Liver (tissue), 9 donors: ENCODE results near the gene RHOV. TPM values are rescaled to one million over a fixed set of nuclear protein-coding genes. Genes with fewer than 3 reads are reported as not detected.

Experiments used
- DNase-seq: peaks from one replicate; pipeline ENCODE4 v3.0.0-alpha.2; 2017; ENCODE audit warnings: low spot score
- H3K27ac ChIP-seq, 2 donors: one replicate each; pipeline ENCODE4 v1.7.0; 2013; ENCODE audit warnings: inconsistent platforms in 2 of 2, low read length in 2 of 2, control low read depth in 1 of 2, low read depth in 1 of 2, mild to moderate bottlenecking in 1 of 2
- H3K27me3 ChIP-seq, 4 donors: one replicate each; pipeline versions ENCODE4 v1.6.1 to v1.7.0; 2013; ENCODE audit warnings: low read length in 3 of 4, inconsistent platforms in 1 of 4, mild to moderate bottlenecking in 1 of 4, moderate library complexity in 1 of 4; ENCODE audit not compliant: control insufficient read depth in 4 of 4, insufficient read depth in 4 of 4
- H3K36me3 ChIP-seq, 4 donors: one replicate each; pipeline versions ENCODE4 v1.6.1 to v1.7.0; 2013; ENCODE audit warnings: low read length in 3 of 4, mild to moderate bottlenecking in 3 of 4, low read depth in 1 of 4, moderate library complexity in 1 of 4; ENCODE audit not compliant: control insufficient read depth in 4 of 4, insufficient read depth in 3 of 4
- H3K4me1 ChIP-seq, 4 donors: one replicate each; pipeline versions ENCODE4 v1.6.1 to v1.7.0; 2013; ENCODE audit warnings: low read length in 3 of 4, mild to moderate bottlenecking in 3 of 4, moderate library complexity in 1 of 4; ENCODE audit not compliant: control insufficient read depth in 4 of 4, insufficient read depth in 4 of 4
- H3K4me3 ChIP-seq, 3 donors: one replicate each; pipeline versions ENCODE4 v1.6.1 to v1.7.0; 2013; ENCODE audit warnings: low read length in 3 of 3, control low read depth in 1 of 3, low read depth in 1 of 3, mild to moderate bottlenecking in 1 of 3
- H3K9ac ChIP-seq, 2 donors: one replicate each; pipeline ENCODE4 v1.7.0; 2013; ENCODE audit warnings: low read length in 2 of 2, mild to moderate bottlenecking in 2 of 2, moderate library complexity in 2 of 2, control low read depth in 1 of 2, low read depth in 1 of 2
- H3K9me3 ChIP-seq, 4 donors: one replicate each; pipeline versions ENCODE4 v1.6.1 to v1.7.0; 2013; ENCODE audit warnings: low read length in 3 of 4; ENCODE audit not compliant: control insufficient read depth in 4 of 4
- ATF3 ChIP-seq: IDR thresholded peaks from 2 replicates; pipeline ENCODE4 v1.6.1; 2016; ENCODE audit warnings: antibody characterized with exemption
- EGR1 ChIP-seq, 2 donors: IDR thresholded peaks; 2 replicates each; pipeline ENCODE4 v1.6.1; 2016 to 2018; ENCODE audit warnings: antibody characterized with exemption in 2 of 2, low read depth in 2 of 2
- GABPA ChIP-seq, 2 donors: IDR thresholded peaks in 1 of 2; conservative IDR thresholded peaks in 1 of 2; 2 replicates each; pipeline ENCODE4 v1.6.1; 2016; ENCODE audit warnings: antibody characterized with exemption in 2 of 2, mild to moderate bottlenecking in 1 of 2, moderate library complexity in 1 of 2
- HNF4A ChIP-seq, 2 donors: conservative IDR thresholded peaks; 2 replicates each; pipeline ENCODE4 v1.6.1; 2016; ENCODE audit warnings: antibody characterized with exemption in 2 of 2, mild to moderate bottlenecking in 2 of 2
- HNF4G ChIP-seq: IDR thresholded peaks from 2 replicates; pipeline ENCODE4 v1.6.1; 2016; ENCODE audit warnings: antibody characterized with exemption
- JUND ChIP-seq, 2 donors: IDR thresholded peaks; 2 replicates each; pipeline ENCODE4 v1.6.1; 2016; ENCODE audit warnings: antibody characterized with exemption in 2 of 2
- NR2F2 ChIP-seq: IDR thresholded peaks from 2 replicates; pipeline ENCODE4 v1.6.1; 2016; ENCODE audit warnings: antibody characterized with exemption
- RAD21 ChIP-seq, 2 donors: IDR thresholded peaks; 2 replicates each; pipeline ENCODE4 v1.6.1; 2016; ENCODE audit warnings: antibody characterized with exemption in 2 of 2, mild to moderate bottlenecking in 2 of 2
- REST ChIP-seq: IDR thresholded peaks from 2 replicates; pipeline ENCODE4 v1.6.1; 2016; ENCODE audit warnings: antibody characterized with exemption, mild to moderate bottlenecking
- RXRA ChIP-seq, 2 donors: IDR thresholded peaks; 2 replicates each; pipeline ENCODE4 v1.6.1; 2017 to 2018; ENCODE audit warnings: antibody characterized with exemption in 2 of 2, mild to moderate bottlenecking in 1 of 2
- SP1 ChIP-seq: IDR thresholded peaks from 2 replicates; pipeline ENCODE4 v1.6.1; 2018; ENCODE audit warnings: antibody characterized with exemption, mild to moderate bottlenecking
- TAF1 ChIP-seq: conservative IDR thresholded peaks from 2 replicates; pipeline ENCODE4 v1.6.1; 2016; ENCODE audit warnings: antibody characterized with exemption, mild to moderate bottlenecking
- YY1 ChIP-seq: IDR thresholded peaks from 2 replicates; pipeline ENCODE4 v1.6.1; 2016; ENCODE audit warnings: antibody characterized with exemption, mild to moderate bottlenecking
- WGBS: extraction: QIAGEN DNeasy Blood & Tissue Kit; methylation state at CpG from one replicate; pipeline ENCODE4 v1.1.7; 2013; 5-methylcytosine and 5-hydroxymethylcytosine counted together
- polyA plus RNA-seq, 2 donors: library from polyadenylated mRNA; stranded (reverse) in 1 of 2; unstranded in 1 of 2; fragments of 200-250 nt in 1 of 2; fragments of >200 nt in 1 of 2; fragmentation: Nextera tagmentation in 1 of 2; extraction: Ambion mirVana in 1 of 2; gene quantifications; one replicate each; pipeline versions ENCODE4 v1.2.1 to v1.2.3, GENCODE V29; 2013 to 2015
- total RNA-seq, 2 donors: library from RNA; depleted of rRNA; stranded (reverse); fragments of >200 nt; gene quantifications; one replicate each; pipeline ENCODE4 v1.2.3, GENCODE V29; 2014
- TF ChIP-seq, protein P1 (sequence below): fragments of 150-350 bp; IDR thresholded peaks from 2 replicates; pipeline ENCODE4 v1.5.1; 2017; ENCODE audit warnings: improper control_type of control experiment, low read depth, low read length; ENCODE audit not compliant: missing input control
- TF ChIP-seq, protein P2 (sequence below): IDR thresholded peaks from 2 replicates; pipeline ENCODE4 v1.6.1; 2016; ENCODE audit warnings: antibody characterized with exemption
- donor health status: healthy.
- donor health status: healthy.
- donor health status: healthy.
- donor health status: healthy.
- donor health status: healthy.

Gene RHOV
- total and polyA plus RNA-seq, 4 donors, result 0.05 TPM; not detected in 3

DNA sequence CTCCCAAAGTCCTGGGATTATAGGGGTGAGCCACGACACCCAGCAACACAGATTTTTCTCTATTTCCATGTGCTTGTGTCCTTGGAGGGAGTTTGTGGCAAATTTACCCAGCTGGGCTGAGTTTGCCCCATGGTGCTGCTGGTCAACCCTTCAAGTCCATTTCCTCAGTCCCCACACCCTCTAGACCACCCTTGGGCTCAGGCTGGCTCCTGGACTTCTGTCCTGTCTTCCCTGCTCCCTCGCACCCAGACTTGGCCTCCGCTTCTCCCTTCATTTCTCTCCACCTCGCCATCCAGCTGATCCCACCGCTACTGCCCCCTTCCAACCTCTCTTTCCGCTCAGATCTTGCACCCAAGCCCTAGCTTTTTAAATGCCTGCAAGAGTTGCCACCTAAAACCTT lies 7.3 kb upstream of the RHOV start:
- Histone ChIP-seq H3K4me1 (no peaks in the 10 kb centered on the region), H3K27ac (no peak overlapping the region), H3K4me3 (no peak overlapping the region), H3K27me3 (no peaks in the 10 kb centered on the region), H3K36me3 (no peaks in the 10 kb centered on the region), H3K9ac (no peak overlapping the region), H3K9me3 (no peaks in the 10 kb centered on the region)
- WGBS, result 96% methylated on average over 6 of the region's 6 CpGs
- no peak for TF ChIP-seq GABPA (IDR thresholded peaks at IDR 0.05 in 1 of 2, conservative IDR thresholded peaks at IDR 0.05 in 1 of 2)
- no peak for TF ChIP-seq JUND (IDR thresholded peaks at IDR 0.05)
- TF ChIP-seq HNF4G, result no peak
- no peak for TF ChIP-seq NR2F2
- no peak for TF ChIP-seq TAF1
- no peak for TF ChIP-seq SP1
- no peak for TF ChIP-seq YY1
- TF ChIP-seq HNF4A (conservative IDR thresholded peaks at IDR 0.05), result no peak
- TF ChIP-seq, protein P1, sequence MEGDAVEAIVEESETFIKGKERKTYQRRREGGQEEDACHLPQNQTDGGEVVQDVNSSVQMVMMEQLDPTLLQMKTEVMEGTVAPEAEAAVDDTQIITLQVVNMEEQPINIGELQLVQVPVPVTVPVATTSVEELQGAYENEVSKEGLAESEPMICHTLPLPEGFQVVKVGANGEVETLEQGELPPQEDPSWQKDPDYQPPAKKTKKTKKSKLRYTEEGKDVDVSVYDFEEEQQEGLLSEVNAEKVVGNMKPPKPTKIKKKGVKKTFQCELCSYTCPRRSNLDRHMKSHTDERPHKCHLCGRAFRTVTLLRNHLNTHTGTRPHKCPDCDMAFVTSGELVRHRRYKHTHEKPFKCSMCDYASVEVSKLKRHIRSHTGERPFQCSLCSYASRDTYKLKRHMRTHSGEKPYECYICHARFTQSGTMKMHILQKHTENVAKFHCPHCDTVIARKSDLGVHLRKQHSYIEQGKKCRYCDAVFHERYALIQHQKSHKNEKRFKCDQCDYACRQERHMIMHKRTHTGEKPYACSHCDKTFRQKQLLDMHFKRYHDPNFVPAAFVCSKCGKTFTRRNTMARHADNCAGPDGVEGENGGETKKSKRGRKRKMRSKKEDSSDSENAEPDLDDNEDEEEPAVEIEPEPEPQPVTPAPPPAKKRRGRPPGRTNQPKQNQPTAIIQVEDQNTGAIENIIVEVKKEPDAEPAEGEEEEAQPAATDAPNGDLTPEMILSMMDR, result no peak
- no peak for DNase-seq

DNA sequence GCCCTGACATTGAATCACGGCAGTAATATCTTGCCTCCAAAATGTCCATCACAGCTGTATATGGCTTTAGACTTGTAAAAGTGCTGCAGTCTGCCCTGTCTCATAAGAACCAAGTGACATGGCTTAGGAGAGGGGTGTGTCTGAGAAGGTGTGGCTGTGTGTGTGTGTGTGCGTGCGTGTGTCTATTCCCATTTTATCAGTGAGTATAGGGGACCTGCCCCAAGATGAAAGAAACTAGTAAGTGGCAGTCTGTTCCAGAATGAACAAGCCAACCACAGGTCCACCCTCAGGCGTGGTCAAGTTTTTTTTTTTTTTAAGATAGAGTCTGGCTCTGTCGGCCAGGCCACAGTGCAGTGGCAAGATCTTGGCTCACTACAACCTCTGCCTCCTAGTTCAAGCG lies 5.6 kb upstream of the RHOV start:
- Histone ChIP-seq H3K36me3 (no peaks in the 10 kb centered on the region), H3K27ac (no peak overlapping the region), H3K4me3 (no peak overlapping the region), H3K4me1 (no peaks in the 10 kb centered on the region), H3K9me3 (no peaks in the 10 kb centered on the region), H3K9ac (no peak overlapping the region), H3K27me3 (no peaks in the 10 kb centered on the region)
- WGBS, result 87% methylated on average over 6 of the region's 6 CpGs
- no peak for DNase-seq
- TF ChIP-seq GABPA (IDR thresholded peaks at IDR 0.05 in 1 of 2, conservative IDR thresholded peaks at IDR 0.05 in 1 of 2) (no peak), RXRA (IDR thresholded peaks at IDR 0.05) (no peak), REST (no peak), HNF4A (conservative IDR thresholded peaks at IDR 0.05) (no peak), ATF3 (no peak), EGR1 (IDR thresholded peaks at IDR 0.05; ENCODE audit: low read depth in 2 of 2) (no peak), RAD21 (IDR thresholded peaks at IDR 0.05) (no peak)
- TF ChIP-seq, protein P1, result no peak
- TF ChIP-seq, protein P2, sequence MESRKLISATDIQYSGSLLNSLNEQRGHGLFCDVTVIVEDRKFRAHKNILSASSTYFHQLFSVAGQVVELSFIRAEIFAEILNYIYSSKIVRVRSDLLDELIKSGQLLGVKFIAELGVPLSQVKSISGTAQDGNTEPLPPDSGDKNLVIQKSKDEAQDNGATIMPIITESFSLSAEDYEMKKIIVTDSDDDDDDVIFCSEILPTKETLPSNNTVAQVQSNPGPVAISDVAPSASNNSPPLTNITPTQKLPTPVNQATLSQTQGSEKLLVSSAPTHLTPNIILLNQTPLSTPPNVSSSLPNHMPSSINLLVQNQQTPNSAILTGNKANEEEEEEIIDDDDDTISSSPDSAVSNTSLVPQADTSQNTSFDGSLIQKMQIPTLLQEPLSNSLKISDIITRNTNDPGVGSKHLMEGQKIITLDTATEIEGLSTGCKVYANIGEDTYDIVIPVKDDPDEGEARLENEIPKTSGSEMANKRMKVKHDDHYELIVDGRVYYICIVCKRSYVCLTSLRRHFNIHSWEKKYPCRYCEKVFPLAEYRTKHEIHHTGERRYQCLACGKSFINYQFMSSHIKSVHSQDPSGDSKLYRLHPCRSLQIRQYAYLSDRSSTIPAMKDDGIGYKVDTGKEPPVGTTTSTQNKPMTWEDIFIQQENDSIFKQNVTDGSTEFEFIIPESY, result no peak
